ENCODE data around the gene FBLIM1.

FBLIM1 gene

GRCh38 chr1:15748690-15749398 lies 9.8 kb upstream of the FBLIM1 start:
- DNase-seq (ENCODE audit: low read depth): no peak

GRCh38 chr1:15749399-15750291 lies 8.9 kb upstream of the FBLIM1 start:
- DNase-seq (ENCODE audit: low read depth): no peak

- no peak for DNase-seq (ENCODE audit: low read depth)
Observed at GRCh38 chr1:15750924-15751323, 7.7 kb upstream of the FBLIM1 start.

GRCh38 chr1:15751717-15752116 lies 6.9 kb upstream of the FBLIM1 start:
- no peak for DNase-seq (ENCODE audit: low read depth)

DNA sequence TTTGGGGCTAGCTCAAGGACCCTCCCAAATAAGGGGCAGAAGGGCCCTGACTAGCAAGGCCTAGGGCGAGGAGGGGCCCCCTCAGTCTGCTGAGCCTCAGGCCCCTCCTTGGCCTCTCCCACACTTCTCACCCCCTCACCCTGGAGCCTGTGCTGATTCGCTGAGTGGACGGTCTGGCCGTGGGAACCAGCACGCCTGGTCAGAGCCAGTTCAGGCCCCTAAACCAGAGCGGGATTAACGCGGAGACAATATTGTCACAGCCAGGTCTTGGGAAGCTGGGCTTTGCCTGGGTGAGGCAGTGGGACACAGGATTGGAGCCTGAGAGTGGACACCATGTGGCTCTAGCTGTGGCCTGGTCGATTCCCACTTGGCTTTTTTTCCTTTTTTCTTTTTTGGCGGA lies 4.8 kb upstream of the FBLIM1 start:
- DNase-seq (ENCODE audit: low read depth): no peak

- DNase-seq (ENCODE audit: low read depth): no peak
Observed at GRCh38 chr1:15755021-15755645, 3.5 kb upstream of the FBLIM1 start.

- DNase-seq (ENCODE audit: low read depth): no peak
Observed at GRCh38 chr1:15755646-15756040, 3.0 kb upstream of the FBLIM1 start.

DNA sequence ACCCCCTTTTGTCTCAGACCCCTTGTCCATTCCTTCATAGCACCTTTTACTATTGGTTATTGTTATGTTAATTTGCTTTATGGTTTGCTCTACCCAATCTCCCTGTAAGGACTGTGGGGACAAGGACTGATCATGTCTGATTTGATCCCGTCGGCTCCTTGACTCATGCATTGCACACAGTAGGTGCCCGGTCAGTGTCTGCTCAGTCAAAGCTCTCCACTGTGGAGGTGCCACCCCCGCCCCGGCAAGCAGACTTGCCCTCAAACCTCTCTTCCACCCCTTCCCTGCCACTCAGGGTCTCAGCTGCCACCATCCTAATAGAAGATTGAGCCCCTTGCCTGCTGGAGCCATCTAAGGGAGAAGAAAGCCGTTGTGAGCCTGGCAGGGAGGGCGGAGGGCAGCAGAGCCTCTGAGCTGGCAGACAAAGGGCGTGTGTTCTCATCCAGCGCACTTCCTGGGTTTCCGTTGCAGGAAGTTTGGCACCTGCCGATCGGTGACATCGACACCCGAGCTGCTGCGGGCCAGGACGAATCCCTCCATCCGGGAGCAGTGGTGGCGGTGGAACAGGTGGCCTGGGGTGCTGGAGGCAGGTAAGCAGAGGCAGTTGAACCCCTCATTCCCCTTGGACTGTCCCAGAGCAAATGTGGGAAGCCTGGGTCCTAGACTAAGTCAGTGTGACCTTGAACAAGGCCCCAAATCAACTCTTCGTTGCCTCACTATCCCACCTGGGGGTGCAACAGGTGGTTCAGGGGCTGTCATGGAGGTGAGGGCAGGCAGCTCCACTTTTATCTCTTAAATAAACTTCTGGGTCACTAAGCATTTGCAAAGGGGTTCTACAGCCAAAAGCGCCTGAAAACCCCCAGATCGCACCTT lies 2.2 kb upstream of the FBLIM1 start:
- DNase-seq (ENCODE audit: low read depth): no peak

- DNase-seq (ENCODE audit: low read depth): no peak
Observed at GRCh38 chr1:15757016-15757543, 1.5 kb upstream of the FBLIM1 start.

GRCh38 chr1:15757575-15758342 lies 836 bp upstream of the FBLIM1 start:
- no peak for DNase-seq (ENCODE audit: low read depth)

DNA sequence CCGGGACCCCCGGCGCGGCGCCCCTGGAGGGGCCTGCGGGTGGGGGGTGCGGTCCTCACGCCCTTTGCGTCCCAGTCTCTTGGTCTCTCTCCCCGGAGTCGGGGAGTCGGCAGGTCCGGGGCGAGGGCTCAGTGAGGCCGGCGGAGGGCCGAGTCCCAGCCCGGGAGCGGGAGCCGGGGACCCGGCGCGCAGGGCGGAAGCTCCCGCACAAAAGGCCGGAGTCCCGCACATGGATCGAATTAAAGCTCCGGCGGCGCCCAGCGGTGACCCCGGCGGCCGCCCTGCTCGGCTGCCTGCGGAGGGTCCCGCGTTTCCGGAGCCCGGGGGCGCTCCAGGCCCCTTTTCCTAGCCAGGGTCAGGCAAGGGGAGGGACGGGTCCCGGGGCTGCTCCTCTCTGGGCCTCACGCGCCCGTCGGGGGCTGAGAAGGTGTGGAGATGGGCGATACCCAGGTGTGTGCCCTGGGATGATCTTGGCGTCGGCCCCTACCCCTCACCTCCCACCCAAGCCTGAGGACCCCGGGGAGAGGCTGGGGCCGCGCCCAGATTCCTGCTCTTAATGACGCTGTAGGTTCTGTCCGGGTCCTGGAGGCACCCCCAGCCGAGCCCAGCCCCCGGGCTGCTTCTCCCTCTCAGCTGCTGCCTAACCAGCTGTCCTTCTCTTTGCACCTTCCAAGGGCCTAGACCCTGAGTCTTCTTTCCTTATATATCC lies 512 bp downstream of the FBLIM1 start:
- no peak for DNase-seq (ENCODE audit: low read depth)

DNA sequence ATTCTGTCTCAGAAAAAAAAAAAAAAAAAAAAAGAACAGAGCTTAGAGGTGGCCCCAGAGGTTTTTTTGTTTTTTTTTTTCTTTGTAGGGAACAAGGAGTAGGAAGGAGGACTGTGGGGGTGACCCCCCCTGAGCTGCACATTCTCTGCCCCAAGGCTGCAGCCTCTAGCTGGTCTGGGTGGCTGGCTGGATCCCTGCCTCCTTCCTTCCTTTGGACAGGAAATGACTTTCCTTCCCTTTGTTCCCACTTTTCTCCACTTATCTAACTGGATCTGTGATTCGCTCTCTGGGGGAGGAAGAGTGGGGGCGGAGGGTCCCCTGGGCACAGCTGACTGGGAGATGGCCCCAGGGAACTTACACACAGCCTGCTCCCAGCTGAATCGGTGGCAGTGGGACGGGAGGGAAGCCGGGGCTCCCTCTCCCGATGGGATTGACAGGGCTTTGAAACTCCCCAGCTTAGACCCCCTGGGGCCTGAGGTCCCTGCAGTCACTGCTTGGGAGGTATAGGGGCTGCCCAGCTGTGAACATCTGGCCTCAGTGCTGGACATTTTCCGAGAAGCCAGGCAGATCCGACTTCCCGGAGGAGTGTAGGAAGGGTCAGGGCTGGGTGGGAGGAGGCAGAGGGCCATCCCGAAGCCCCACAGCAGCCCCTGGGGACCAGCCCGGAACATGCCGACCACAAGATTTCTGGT lies 2.1 kb downstream of the FBLIM1 start:
- no peak for DNase-seq (ENCODE audit: low read depth)

DNA sequence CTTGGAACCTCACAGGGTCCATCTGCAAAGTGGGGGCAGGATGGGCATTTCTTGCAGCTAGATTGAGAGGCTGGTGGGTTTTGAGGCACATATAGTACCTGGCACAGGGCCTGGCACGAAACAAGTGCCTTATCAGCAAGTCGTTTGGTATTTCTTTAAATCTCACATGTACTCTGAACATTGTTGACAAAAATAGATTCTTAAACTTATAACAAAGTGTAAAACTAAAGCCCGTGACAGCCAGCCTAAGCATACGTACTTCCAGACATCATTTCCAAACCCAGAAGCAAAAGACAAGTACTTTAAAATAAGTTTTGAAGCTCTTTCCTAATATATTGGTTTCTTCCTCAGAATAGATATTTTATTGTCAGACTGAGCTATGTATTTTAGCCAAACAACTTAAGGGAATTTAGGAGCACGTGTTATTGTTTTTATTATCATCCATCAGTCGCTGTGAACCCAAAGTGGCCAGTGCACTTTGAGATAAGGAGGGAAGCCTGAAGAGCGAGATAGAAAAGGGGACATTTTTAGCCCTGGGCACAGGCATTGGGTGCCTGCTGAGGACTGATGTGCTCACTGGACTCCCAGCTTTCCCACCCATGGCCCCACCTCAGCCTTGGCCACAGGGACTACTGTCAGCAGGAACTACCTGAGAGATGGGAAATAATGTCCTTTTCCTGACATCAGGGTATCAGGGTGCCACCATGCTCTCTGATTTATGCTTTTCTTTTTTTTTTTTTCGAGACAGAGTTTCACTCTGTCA lies 3.0 kb downstream of the FBLIM1 start:
- DNase-seq (ENCODE audit: low read depth): no peak

GRCh38 chr1:15762546-15762945 lies 4.0 kb downstream of the FBLIM1 start:
- DNase-seq (ENCODE audit: low read depth): no peak

- no peak for DNase-seq (ENCODE audit: low read depth)
Observed at GRCh38 chr1:15764269-15764764, 5.7 kb downstream of the FBLIM1 start.

DNA sequence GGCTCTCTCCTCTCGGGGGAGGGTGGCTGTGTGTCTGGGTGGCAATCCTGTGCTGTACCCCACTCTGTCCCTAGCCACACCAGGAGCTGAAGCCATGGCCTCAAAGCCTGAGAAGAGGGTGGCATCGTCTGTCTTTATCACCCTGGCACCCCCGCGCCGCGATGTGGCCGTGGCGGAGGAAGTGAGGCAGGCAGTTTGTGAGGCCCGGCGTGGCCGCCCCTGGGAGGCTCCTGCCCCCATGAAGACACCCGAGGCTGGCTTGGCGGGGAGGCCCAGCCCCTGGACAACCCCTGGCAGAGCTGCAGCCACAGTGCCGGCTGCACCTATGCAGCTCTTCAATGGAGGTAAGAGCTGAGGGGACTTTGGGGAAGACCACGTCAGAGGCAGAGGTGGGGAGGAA lies 6.3 kb downstream of the FBLIM1 start:
- DNase-seq (ENCODE audit: low read depth): no peak

- no peak for DNase-seq (ENCODE audit: low read depth)
Observed at GRCh38 chr1:15765495-15766194, 7.0 kb downstream of the FBLIM1 start.

DNA sequence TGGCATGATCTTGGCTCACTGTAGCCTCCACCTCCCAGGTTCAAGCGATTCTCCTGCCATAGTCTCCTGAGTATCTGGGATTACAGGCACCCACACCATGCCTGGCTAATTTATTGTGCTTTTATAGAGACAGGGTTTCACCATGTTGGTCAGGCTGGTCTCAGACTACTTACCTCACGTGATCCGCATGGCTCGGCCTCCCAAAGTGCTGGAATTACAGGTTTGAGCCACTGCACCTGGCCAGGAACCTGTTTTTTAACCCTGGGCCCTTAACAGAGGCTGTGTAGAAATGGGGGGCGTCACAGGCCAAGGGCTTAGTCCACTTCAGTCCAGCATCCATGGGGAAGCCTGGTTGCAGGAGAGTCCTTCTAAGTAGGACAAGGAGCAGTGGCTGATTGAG lies 9.3 kb downstream of the FBLIM1 start:
- DNase-seq (ENCODE audit: low read depth): no peak

All from stimulated activated CD8-positive, alpha-beta memory T cell treated with anti-CD3 and anti-CD28 coated beads, Interleukin-7, amount 100 ng/mL, for 24 hours (primary cell).